ENCODE measurements around the gene CIAO2A.

DNA sequence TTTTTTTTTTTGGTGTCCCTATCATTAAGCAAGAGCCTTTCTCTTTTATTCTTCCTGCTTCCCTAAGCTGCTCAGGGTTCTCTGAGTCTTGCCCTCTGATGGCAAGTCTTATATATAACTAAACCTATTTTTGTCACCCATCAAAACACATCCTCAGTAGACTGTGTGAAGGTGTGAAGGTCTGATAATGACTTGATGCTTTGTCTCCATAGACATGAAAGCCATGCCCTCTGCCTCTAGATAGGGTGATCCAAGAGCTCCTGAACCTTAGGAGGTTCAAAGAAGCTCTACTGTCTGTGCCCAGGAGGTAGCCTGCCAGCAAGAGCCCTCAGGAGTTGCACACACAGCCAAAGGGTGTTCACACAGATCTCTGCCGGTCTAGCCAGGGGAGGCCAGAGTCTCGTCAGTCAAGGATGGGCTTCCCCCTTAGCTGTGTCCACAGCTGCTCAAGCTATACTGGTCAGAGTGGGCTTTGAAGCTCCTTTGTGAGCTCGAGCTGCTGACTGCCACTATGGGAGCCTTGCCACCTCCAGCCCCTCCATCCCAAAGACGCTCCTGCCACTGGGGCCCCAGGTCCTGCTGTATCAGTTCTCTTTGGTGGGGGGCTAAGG is 44.8 kb upstream of the CIAO2A start:
- TF ChIP-seq, protein P1, sequence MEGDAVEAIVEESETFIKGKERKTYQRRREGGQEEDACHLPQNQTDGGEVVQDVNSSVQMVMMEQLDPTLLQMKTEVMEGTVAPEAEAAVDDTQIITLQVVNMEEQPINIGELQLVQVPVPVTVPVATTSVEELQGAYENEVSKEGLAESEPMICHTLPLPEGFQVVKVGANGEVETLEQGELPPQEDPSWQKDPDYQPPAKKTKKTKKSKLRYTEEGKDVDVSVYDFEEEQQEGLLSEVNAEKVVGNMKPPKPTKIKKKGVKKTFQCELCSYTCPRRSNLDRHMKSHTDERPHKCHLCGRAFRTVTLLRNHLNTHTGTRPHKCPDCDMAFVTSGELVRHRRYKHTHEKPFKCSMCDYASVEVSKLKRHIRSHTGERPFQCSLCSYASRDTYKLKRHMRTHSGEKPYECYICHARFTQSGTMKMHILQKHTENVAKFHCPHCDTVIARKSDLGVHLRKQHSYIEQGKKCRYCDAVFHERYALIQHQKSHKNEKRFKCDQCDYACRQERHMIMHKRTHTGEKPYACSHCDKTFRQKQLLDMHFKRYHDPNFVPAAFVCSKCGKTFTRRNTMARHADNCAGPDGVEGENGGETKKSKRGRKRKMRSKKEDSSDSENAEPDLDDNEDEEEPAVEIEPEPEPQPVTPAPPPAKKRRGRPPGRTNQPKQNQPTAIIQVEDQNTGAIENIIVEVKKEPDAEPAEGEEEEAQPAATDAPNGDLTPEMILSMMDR (IDR thresholded peaks at IDR 0.05; ENCODE audit: low read length): no peak
- TF ChIP-seq EZH2phosphoT487 (IDR thresholded peaks at IDR 0.05; ENCODE audit: low read length) (no peak), EZH2 (optimal IDR thresholded peaks at IDR 0.05; ENCODE audit: low read depth, low read length) (no peak)

All from MM.1S (cell line).